Stimulated activated memory B cell treated with anti-CD40 and anti-IgM and Interleukin-4, amounts not matched to agents 10 μg/mL and 1 μg/mL and 100 μg/mL, for 72 hours (primary cell): ENCODE data around the gene PAN2.
"Not testable (repeated sequence)": the region's sequence is repeated elsewhere in the genome, so short reads cannot be mapped to it uniquely, and the experiment has no call there.

Experiments used
- ATAC-seq: fragments of 150-1000 bp; cut with Tn5 transposase; 2 replicates; pipeline ENCODE4 v1.10.0; 2021
- H3K27ac Mint-ChIP-seq: one replicate; pipeline ENCODE4 v1.8.0; 2022; ENCODE audit warnings: mild to moderate bottlenecking, mixed read lengths
- H3K27me3 Mint-ChIP-seq: one replicate; pipeline ENCODE4 v1.8.0; 2022; ENCODE audit warnings: mixed read lengths
- H3K36me3 Mint-ChIP-seq: one replicate; pipeline ENCODE4 v1.8.0; 2022; ENCODE audit warnings: mixed read lengths
- H3K4me1 Mint-ChIP-seq: one replicate; pipeline ENCODE4 v1.8.0; 2022; ENCODE audit warnings: mixed read lengths
- H3K4me3 Mint-ChIP-seq: one replicate; pipeline ENCODE4 v1.8.0; 2022; ENCODE audit warnings: mild to moderate bottlenecking, moderate library complexity, mixed read lengths
- H3K9me3 Mint-ChIP-seq: one replicate; pipeline ENCODE4 v1.8.0; 2022; ENCODE audit warnings: mixed read lengths

PAN2 gene

DNA sequence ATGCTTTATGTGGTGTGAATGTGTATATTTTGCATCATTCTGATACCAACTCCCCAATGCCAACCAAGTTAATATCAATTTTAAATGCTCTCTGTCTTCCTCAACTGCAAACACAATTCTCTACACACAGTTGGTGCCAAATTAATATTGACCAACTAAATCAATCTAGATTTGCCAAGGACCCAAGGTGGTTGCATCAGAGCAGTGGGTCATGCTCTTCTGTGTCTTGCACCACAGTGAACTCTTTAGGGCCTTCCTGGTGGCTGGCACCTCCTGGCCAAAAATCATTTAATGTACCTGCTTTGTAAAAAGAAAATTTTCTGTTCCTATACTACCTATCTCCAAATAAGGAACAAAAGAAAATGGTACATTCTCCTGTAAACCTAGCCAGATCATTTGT lies 53.0 kb downstream of the PAN2 start:
- Mint-ChIP-seq H3K4me1 (peaks cover 7% of the 10 kb centered on the region), H3K4me3 (no peak overlapping the region), H3K27me3 (no peaks in the 10 kb centered on the region), H3K27ac (peak overlapping the region; percentile 59), H3K9me3 (no peaks in the 10 kb centered on the region), H3K36me3 (peaks cover 51% of the 10 kb centered on the region)
- no peak for ATAC-seq

DNA sequence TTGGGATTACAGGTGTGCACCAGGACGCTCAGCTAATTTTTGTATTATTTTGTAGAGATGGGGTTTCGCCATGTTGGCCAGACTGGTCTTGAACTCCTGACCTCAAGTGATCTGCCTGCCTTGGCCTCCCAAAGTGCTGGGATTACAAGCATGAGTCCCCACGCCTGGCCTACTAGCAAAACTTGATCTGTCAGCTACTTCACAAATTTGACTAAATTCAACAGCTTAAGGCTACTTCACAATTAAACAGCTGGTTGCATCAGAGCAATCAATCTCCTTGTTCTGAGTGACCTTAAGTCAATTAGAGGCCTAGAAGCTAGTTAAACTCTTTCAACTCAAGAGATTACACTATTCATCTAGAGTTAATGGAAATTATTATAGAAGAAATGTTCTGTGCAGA lies 54.9 kb downstream of the PAN2 start:
- Mint-ChIP-seq H3K4me3 (no peak overlapping the region), H3K36me3 (peaks cover 54% of the 10 kb centered on the region), H3K27ac (no peak overlapping the region), H3K27me3 (no peaks in the 10 kb centered on the region), H3K4me1 (peaks cover 7% of the 10 kb centered on the region), H3K9me3 (no peaks in the 10 kb centered on the region)
- no peak for ATAC-seq

DNA sequence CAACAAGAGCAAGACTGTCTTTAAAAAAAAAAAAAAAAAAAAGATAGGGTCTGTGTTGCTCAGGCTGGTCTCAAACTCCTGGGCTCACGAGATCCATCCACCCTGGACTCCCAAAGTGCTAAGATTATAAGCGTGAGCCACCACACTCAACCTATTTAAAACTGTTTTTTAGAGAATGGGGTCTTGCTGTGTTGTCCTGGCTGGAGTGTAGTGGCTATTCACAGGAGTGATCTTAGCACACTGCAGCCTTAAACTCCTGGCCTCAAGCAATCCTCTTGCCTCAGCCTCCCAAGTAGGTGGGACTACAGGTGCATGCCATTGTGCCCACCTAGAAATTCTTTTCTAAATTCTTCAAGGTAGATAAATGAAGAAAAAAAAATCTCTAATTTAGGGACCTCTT lies 59.5 kb downstream of the PAN2 start:
- no peak overlapping the region for H3K4me3 Mint-ChIP-seq
- no peaks in the 10 kb centered on the region for H3K9me3 Mint-ChIP-seq
- no peaks in the 10 kb centered on the region for H3K4me1 Mint-ChIP-seq
- H3K36me3 Mint-ChIP-seq, result peaks cover 52% of the 10 kb centered on the region
- no peaks in the 10 kb centered on the region for H3K27me3 Mint-ChIP-seq
- ATAC-seq, result no peak
- no peak overlapping the region for H3K27ac Mint-ChIP-seq

DNA sequence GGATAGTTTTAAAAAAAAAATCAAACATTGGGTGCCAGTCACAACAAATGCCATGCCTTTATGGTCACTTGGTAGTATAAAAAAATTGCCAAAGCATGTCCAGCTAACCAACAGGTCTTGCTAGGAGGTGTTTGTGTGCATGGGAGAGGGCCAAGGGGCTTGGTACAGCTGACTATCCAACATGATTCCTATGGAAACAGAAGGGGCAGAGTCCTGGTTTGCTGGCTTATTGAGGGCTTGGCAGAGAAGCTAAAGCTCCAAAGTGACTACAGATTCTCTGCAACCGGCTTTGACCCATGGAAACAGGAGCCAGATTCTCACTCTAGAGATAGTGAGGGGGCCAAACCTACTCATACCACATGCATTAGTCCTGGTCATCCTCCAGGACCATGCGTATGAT lies 61.3 kb downstream of the PAN2 start:
- H3K4me1 Mint-ChIP-seq, H3K27me3 Mint-ChIP-seq, H3K9me3 Mint-ChIP-seq, ATAC-seq, H3K4me3 Mint-ChIP-seq: not testable (repeated sequence)
- peaks cover 55% of the 10 kb centered on the region for H3K36me3 Mint-ChIP-seq
- peak overlapping the region; percentile 24 for H3K27ac Mint-ChIP-seq

DNA sequence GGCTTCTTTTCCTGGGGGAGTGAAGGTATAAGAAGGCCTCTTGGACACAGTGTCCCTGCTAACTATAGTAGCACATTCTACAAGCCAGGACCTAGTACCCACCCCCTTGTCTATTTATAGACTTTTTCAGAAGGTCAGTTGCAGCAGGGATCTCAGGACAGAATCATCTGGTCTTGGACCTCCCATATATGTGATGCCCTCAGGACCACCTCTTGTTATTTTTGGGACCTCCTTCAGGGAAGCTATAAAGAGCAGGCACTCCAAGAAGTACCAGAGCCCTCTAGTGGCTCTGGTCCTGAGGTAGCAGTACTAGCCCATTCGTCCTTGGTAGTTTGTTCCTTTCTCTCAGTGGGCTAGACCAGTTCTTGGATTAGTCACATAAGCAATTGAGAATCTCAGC lies 62.8 kb downstream of the PAN2 start:
- ATAC-seq, result no peak
- Mint-ChIP-seq H3K4me3 (no peak overlapping the region), H3K9me3 (no peaks in the 10 kb centered on the region), H3K4me1 (peaks cover 17% of the 10 kb centered on the region), H3K27ac (peak overlapping the region; percentile 24), H3K36me3 (peaks cover 52% of the 10 kb centered on the region), H3K27me3 (no peaks in the 10 kb centered on the region)

DNA sequence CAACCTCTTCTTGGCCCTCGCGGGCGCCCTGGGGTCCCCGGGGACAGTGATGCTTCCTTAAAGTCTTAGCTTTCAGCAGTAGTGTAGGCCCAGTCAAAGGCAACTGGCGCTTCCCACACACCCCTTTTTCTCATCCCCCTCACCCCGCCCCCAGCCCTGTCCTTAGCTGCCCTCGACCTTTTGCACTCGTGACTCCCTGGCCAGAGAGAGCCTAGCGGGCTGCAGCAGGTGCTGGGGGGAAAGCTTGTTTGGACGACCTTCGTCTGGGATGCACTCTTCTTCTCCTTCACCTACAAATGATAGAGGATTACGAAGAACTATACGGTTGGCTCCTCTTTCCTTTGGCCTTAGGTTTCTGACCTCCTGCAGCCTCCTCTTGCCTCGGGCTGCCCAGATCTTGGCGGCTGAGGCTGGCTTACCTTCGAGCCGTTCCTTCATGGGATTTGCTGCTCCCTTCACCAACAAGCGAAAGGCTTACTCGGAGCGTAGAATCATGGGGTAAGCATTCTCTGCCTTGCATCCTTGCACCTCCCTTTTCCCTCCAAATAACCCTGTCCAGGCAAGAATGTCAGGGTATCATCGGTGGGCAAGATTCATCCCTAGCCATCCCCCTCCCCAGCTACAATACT lies 66.2 kb downstream of the PAN2 start:
- Mint-ChIP-seq H3K9me3 (no peaks in the 10 kb centered on the region), H3K27ac (peak overlapping the region; percentile 87), H3K27me3 (no peaks in the 10 kb centered on the region), H3K36me3 (peaks cover 29% of the 10 kb centered on the region), H3K4me1 (peaks cover 17% of the 10 kb centered on the region), H3K4me3 (peak overlapping the region; percentile 92)
- peak; percentile 70 for ATAC-seq

DNA sequence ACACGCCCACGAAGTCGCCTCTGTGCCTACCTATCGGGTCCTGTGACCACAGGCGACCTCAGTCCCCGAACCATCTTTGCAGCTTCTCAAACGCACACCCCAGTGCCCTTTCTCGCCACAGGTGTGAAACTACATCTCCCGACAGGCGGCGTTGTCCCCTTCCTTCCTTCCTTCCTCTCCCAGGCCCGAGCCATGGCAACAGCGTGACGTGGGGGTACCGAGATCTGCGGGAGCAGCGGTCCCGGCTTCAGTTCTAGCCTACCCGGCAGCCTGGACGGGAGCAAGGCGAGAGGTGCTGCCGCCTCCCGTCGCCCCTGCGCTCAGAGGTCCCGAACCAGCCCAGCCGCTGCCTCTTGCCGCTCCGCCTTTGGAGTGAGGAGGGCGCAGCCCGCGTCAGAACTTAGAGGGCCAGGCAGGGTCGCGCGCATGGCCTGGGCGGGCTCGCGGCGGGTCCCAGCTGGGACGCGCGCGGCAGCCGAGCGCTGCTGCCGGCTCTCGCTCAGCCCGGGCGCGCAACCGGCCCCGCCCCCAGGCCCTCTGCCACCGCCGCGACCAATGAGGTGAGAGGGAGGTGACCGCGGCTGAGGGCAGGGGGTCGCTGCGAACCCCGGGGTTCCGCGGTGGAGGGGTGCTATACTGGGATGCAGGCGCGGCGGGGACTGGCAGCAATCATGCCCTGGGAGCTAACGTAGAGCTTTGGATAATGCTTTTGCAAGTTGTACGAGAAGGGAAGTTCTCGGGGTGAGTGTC lies 66.9 kb downstream of the PAN2 start, which contains the start of gene COQ10A:
Gene COQ10A (plus strand): TSS at position 250 of the 750 bp plus-strand sequence. CDS start 177 bp downstream, at position 427.
- no peaks in the 10 kb centered on the region for H3K9me3 Mint-ChIP-seq
- no peaks in the 10 kb centered on the region for H3K27me3 Mint-ChIP-seq
- peak within 1 kb of the TSS; percentile 87 for H3K27ac Mint-ChIP-seq
- peak within 1 kb of the TSS; percentile 92 for H3K4me3 Mint-ChIP-seq
- peaks cover 17% of the 10 kb centered on the region for H3K4me1 Mint-ChIP-seq
- H3K36me3 Mint-ChIP-seq, result peaks cover 22% of the 10 kb centered on the region
- ATAC-seq, result peak; percentile 97
